Right lobe of liver (tissue), 6 donors: ENCODE measurements around the gene CRIP1. TPM values are rescaled to one million over a fixed set of nuclear protein-coding genes. Genes with fewer than 3 reads are reported as not detected.

Source experiments
- ATAC-seq, 4 donors: fragments of 200-7000 bp; cut with Tn5 transposase; one replicate each; pipeline ENCODE4 v1.9.1; 2020; ENCODE audit warnings: mild to moderate bottlenecking in 4 of 4, moderate library complexity in 4 of 4
- DNase-seq, 3 donors: peaks; one replicate each; pipeline ENCODE4 v3.0.0-alpha.2; 2020
- H3K27ac ChIP-seq, 3 donors: fragments of 200-600 bp; one replicate each; pipeline ENCODE4 v1.8.0; 2022
- H3K27me3 ChIP-seq, 2 donors: fragments of 200-600 bp; one replicate each; pipeline ENCODE4 v1.8.0; 2022
- H3K36me3 ChIP-seq, 4 donors: fragments of 200-600 bp; sonication (generic) in 1 of 4; one replicate each; pipeline versions ENCODE4 v1.5.1 to v1.8.0; 2017 to 2022; ENCODE audit warnings: control low read depth in 1 of 4
- H3K4me1 ChIP-seq, 4 donors: fragments of 200-600 bp; sonication (generic) in 1 of 4; one replicate each; pipeline versions ENCODE4 v1.5.1 to v1.8.0; 2017 to 2022; ENCODE audit warnings: control low read depth in 1 of 4
- H3K4me3 ChIP-seq, 3 donors: fragments of 200-600 bp; one replicate each; pipeline ENCODE4 v1.8.0; 2022
- H3K9me3 ChIP-seq, 4 donors: fragments of 200-600 bp; sonication (generic) in 1 of 4; one replicate each; pipeline versions ENCODE4 v1.5.1 to v1.8.0; 2017 to 2022; ENCODE audit warnings: control low read depth in 1 of 4
- CTCF ChIP-seq, 4 donors: fragments of 200-600 bp in 3 of 4; fragments of 450-650 bp in 1 of 4; IDR thresholded peaks; one replicate each; pipeline versions ENCODE4 v1.5.1 to v1.8.0; 2016 to 2022; ENCODE audit warnings: antibody characterized with exemption in 4 of 4, mild to moderate bottlenecking in 2 of 4
- POLR2A ChIP-seq: fragments of 450-650 bp; IDR thresholded peaks from one replicate; pipeline ENCODE4 v1.6.1; 2017; ENCODE audit warnings: antibody characterized with exemption, mild to moderate bottlenecking
- WGBS: methylation state at CpG from one replicate; pipeline ENCODE4 v1.1.6; 2018; ENCODE audit warnings: low coverage, low lambda C conversion rate; ENCODE audit not compliant: insufficient coverage; ENCODE audit errors: missing lambda C conversion rate; 5-methylcytosine and 5-hydroxymethylcytosine counted together
- intact Hi-C, 2 donors: fragments of 100-400 bp; cut with DNase I; formaldehyde crosslinking; loops; one replicate each; pipeline versions ENCODE4 v1.11.2 to v1.14.1; 2022
- total RNA-seq, 6 experiments: library from RNA; depleted of rRNA in 2 of 6; stranded (reverse); fragments of >200 nt in 2 of 6; fragmentation: NEBNext Ultra II Directional in 3 of 6; extraction: Animal tissue kit (Norgen Biotek cat#: 25700) in 3 of 6; gene quantifications; one replicate each; pipeline versions ENCODE4 v1.1.0 to v1.2.4, GENCODE V29; 2016 to 2023
- donor health status: DM: no; HTN: yes; CAD: no.
- donor health status: DM: no; HTN: no; CAD: no.
- donor health status: DM: no; HTN: no; CAD: no.
- donor health status: DM: no; HTN: yes; CAD: no.
- donor health status: DM: no; HTN: yes; CAD: no.

Gene CRIP1
- total RNA-seq, 6 experiments from 2014 or later: 0.79 to 5.4 (median 2.7) TPM

- 51% methylated on average over 7 of the region's 20 CpGs for WGBS
- TF ChIP-seq CTCF (IDR thresholded peaks at IDR 0.05): no peak
- no peak for TF ChIP-seq POLR2A
- DNase-seq: peak in 1 of 3 donors; percentile 29
- peaks cover 0 to 28% (median 9%) of the 10 kb centered on the region in 4 donors for H3K4me1 ChIP-seq
- intact Hi-C loops: loop anchor here in 1 of 2 donors (5.0 kb wide), 1 partner anchor 122 kb away; no protein-coding TSS in a partner anchor
- H3K36me3 ChIP-seq: no peaks in the 10 kb centered on the region
- no peaks in the 10 kb centered on the region for H3K27me3 ChIP-seq
- no peak overlapping the region for H3K4me3 ChIP-seq
- no peak for ATAC-seq
- H3K9me3 ChIP-seq: no peaks in the 10 kb centered on the region
- no peak overlapping the region for H3K27ac ChIP-seq
Observed at GRCh38 chr14:105488781-105489541, 2.3 kb downstream of the CRIP1 start.

GRCh38 chr14:105489542-105490266, 3.0 kb downstream of the CRIP1 start:
- WGBS: 3% methylated on average over 9 of the region's 44 CpGs
- ATAC-seq (peak; percentile 10 to 38 (median 26)), DNase-seq (peak; percentile 81 to 87 (median 85))
- peak overlapping the region; percentile 53 to 62 (median 58) for H3K4me3 ChIP-seq
- no peaks in the 10 kb centered on the region for H3K9me3 ChIP-seq
- TF ChIP-seq CTCF (IDR thresholded peaks at IDR 0.05): peak; percentile 58 to 64 (median 62)
- TF ChIP-seq POLR2A: no peak
- no peaks in the 10 kb centered on the region for H3K36me3 ChIP-seq
- no peaks in the 10 kb centered on the region for H3K27me3 ChIP-seq
- intact Hi-C loops: loop anchor here in 1 of 2 donors (5.0 kb wide), 1 partner anchor 122 kb away; no protein-coding TSS in a partner anchor
- peak overlapping the region; percentile 68 to 91 (median 83) for H3K27ac ChIP-seq
- H3K4me1 ChIP-seq: peaks cover 0 to 28% (median 9%) of the 10 kb centered on the region in 4 donors

GRCh38 chr14:105490267-105490571, 3.5 kb downstream of the CRIP1 start:
- DNase-seq: peak in 2 of 3 donors; percentile 61 to 78
- H3K9me3 ChIP-seq: no peaks in the 10 kb centered on the region
- peak overlapping the region; percentile 53 to 62 (median 58) for H3K4me3 ChIP-seq
- WGBS: no CpG with 5 or more reads among the region's 33 CpGs
- no peaks in the 10 kb centered on the region for H3K36me3 ChIP-seq
- H3K4me1 ChIP-seq: peaks cover 0 to 33% (median 11%) of the 10 kb centered on the region in 4 donors
- intact Hi-C loops: no loop called here
- peak in 1 of 4 donors; percentile 0 for ATAC-seq
- TF ChIP-seq CTCF (IDR thresholded peaks at IDR 0.05) (no peak), POLR2A (no peak)
- H3K27me3 ChIP-seq: no peaks in the 10 kb centered on the region
- H3K27ac ChIP-seq: peak overlapping the region; percentile 68 to 91 (median 83)

- ATAC-seq (peak; percentile 76 to 87 (median 78)), DNase-seq (peak; percentile 99 to 100 (median 100))
- 0% methylated on average over 14 of the region's 94 CpGs for WGBS
- H3K4me1 ChIP-seq: peaks cover 0 to 34% (median 12%) of the 10 kb centered on the region in 4 donors
- H3K4me3 ChIP-seq: peak within 1 kb of the TSS; percentile 55 to 79 (median 71)
- H3K27me3 ChIP-seq: no peaks in the 10 kb centered on the region
- peak; percentile 61 for TF ChIP-seq POLR2A
- peak; percentile 71 to 97 (median 86) for TF ChIP-seq CTCF (IDR thresholded peaks at IDR 0.05)
- intact Hi-C loops: no loop called here
- peak within 1 kb of the TSS; percentile 68 to 91 (median 83) for H3K27ac ChIP-seq
- H3K36me3 ChIP-seq: no peaks in the 10 kb centered on the region
- no peaks in the 10 kb centered on the region for H3K9me3 ChIP-seq
Observed at GRCh38 chr14:105490572-105491365, 4.1 kb downstream of the CRIP1 start, which contains the start of gene TEDC1. TEDC1 (plus strand) TSS chr14:105491246; CDS start chr14:105491376, 130 bp downstream.
